IMR-90 (cell line): ENCODE measurements around the gene SDCCAG8. TPM values are rescaled to one million over a fixed set of nuclear protein-coding genes. Genes with fewer than 3 reads are reported as not detected.

ENCODE experiments used
- ATAC-seq: fragments of 200-7000 bp; cut with Tn5 transposase; 2 replicates; pipeline ENCODE4 v1.9.1; 2020; ENCODE audit warnings: low read depth, mild to moderate bottlenecking, moderate library complexity
- BruUV-seq: library from RNA; stranded (reverse); fragments of 400-500 nt; replicated peaks from 2 replicates; lab custom pipeline; 2021; lab: Mats Ljungman, UMichigan
- CTCF ChIA-PET: fragments of 300-600 bp; formaldehyde crosslinking; extraction: SDS; loops from one replicate; lab custom pipeline; 2021; ENCODE audit warnings: antibody characterized with exemption; lab: Yijun Ruan, JAX
- POLR2A ChIA-PET: fragments of 300-600 bp; sonication (Branson Sonifier 250); formaldehyde crosslinking; loops from one replicate; lab custom pipeline; 2022; ENCODE audit warnings: antibody characterized with exemption; ENCODE audit not compliant: unreplicated experiment; lab: Charles Lee
- DNase-seq: peaks from one replicate; pipeline ENCODE4 v3.0.0; 2013
- H2AFZ ChIP-seq: replicated peaks from 2 replicates; pipeline ENCODE3; 2013; ENCODE audit warnings: low read length, mild to moderate bottlenecking; ENCODE audit not compliant: poor library complexity
- H2AK5ac ChIP-seq: 2 replicates; pipeline ENCODE4 v1.6.1; 2013; ENCODE audit warnings: low read depth, low read length, inconsistent platforms
- H2AK9ac ChIP-seq: replicated peaks from 2 replicates; pipeline ENCODE3; 2013; ENCODE audit warnings: mild to moderate bottlenecking, low read depth, low read length, moderate library complexity; ENCODE audit not compliant: poor library complexity
- H2BK120ac ChIP-seq: 2 replicates; pipeline ENCODE4 v1.6.1; 2013; ENCODE audit warnings: low read depth, low read length, inconsistent platforms
- H2BK15ac ChIP-seq: 3 replicates; pipeline ENCODE4 v1.6.1; 2013; ENCODE audit warnings: low read depth, low read length, inconsistent platforms
- H2BK20ac ChIP-seq: 2 replicates; pipeline ENCODE4 v1.6.1; 2013; ENCODE audit warnings: low read depth, mild to moderate bottlenecking, inconsistent platforms, low read length, moderate library complexity
- H2BK5ac ChIP-seq: 2 replicates; pipeline ENCODE4 v1.6.1; 2013; ENCODE audit warnings: mild to moderate bottlenecking, low read depth, low read length, inconsistent platforms; ENCODE audit not compliant: poor library complexity, severe bottlenecking
- H3K14ac ChIP-seq: replicated peaks from 2 replicates; pipeline ENCODE4 v1.6.1; 2013; ENCODE audit warnings: low read depth, low read length, inconsistent platforms
- H3K18ac ChIP-seq: 2 replicates; pipeline ENCODE4 v1.6.1; 2013; ENCODE audit warnings: low read depth, low read length, control low read depth
- H3K23ac ChIP-seq: 2 replicates; pipeline ENCODE4 v1.6.1; 2013; ENCODE audit warnings: low read depth, low read length, inconsistent platforms
- H3K27ac ChIP-seq: 2 replicates; pipeline ENCODE4 v1.5.1; 2013; ENCODE audit warnings: mild to moderate bottlenecking, control low read depth, low read length; ENCODE audit not compliant: insufficient read depth
- H3K27me3 ChIP-seq: 2 replicates; pipeline ENCODE4 v1.6.1; 2013; ENCODE audit warnings: low read length; ENCODE audit not compliant: control insufficient read depth, insufficient read depth
- H3K36me3 ChIP-seq: 2 replicates; pipeline ENCODE4 v1.6.1; 2013; ENCODE audit warnings: low read length, mixed read lengths; ENCODE audit not compliant: control insufficient read depth, insufficient read depth
- H3K4ac ChIP-seq: 2 replicates; pipeline ENCODE4 v1.6.1; 2013; ENCODE audit warnings: low read depth, low read length, inconsistent platforms
- H3K4me1 ChIP-seq: 2 replicates; pipeline ENCODE4 v1.6.1; 2013; ENCODE audit warnings: low read length, mixed read lengths; ENCODE audit not compliant: control insufficient read depth, insufficient read depth
- H3K4me2 ChIP-seq: 2 replicates; pipeline ENCODE4 v1.6.1; 2013; ENCODE audit warnings: low read depth, mild to moderate bottlenecking, control low read depth, low read length, moderate library complexity
- H3K4me3 ChIP-seq: 2 replicates; pipeline ENCODE4 v1.5.1; 2013; ENCODE audit warnings: low read depth, mild to moderate bottlenecking, control low read depth, low read length, moderate library complexity; ENCODE audit not compliant: insufficient read depth
- H3K56ac ChIP-seq: 2 replicates; pipeline ENCODE4 v1.6.1; 2013; ENCODE audit warnings: low read length, inconsistent platforms; ENCODE audit not compliant: insufficient read depth; ENCODE audit errors: extremely low read depth
- H3K79me1 ChIP-seq, 2 experiments: 2 replicates each; pipeline ENCODE4 v1.6.1; 2013; ENCODE audit warnings: low read length in 2 of 2, inconsistent platforms in 1 of 2, low read depth in 1 of 2
- H3K9ac ChIP-seq: 2 replicates; pipeline ENCODE4 v1.6.1; 2013; ENCODE audit warnings: low read depth, low read length, control low read depth
- H3K9me1 ChIP-seq: 2 replicates; pipeline ENCODE4 v1.6.1; 2013; ENCODE audit warnings: low read length, inconsistent platforms; ENCODE audit not compliant: insufficient read depth
- H3K9me3 ChIP-seq: 2 replicates; pipeline ENCODE4 v1.6.1; 2013; ENCODE audit warnings: low read length; ENCODE audit not compliant: control insufficient read depth, insufficient read depth
- H4K20me1 ChIP-seq: 2 replicates; pipeline ENCODE4 v1.6.1; 2013; ENCODE audit warnings: low read length, inconsistent platforms; ENCODE audit not compliant: insufficient read depth
- H4K5ac ChIP-seq: 2 replicates; pipeline ENCODE4 v1.6.1; 2013; ENCODE audit warnings: mild to moderate bottlenecking, low read depth, low read length, control low read depth
- H4K8ac ChIP-seq, 2 experiments: 2 replicates each; pipeline ENCODE4 v1.6.1; 2013; ENCODE audit warnings: low read depth in 2 of 2, low read length in 2 of 2, control low read depth in 1 of 2, inconsistent platforms in 1 of 2
- H4K91ac ChIP-seq: 2 replicates; pipeline ENCODE4 v1.6.1; 2013; ENCODE audit warnings: low read depth, low read length, inconsistent platforms; ENCODE audit not compliant: insufficient read depth
- BHLHE40 ChIP-seq: fragments of 150-350 bp; IDR thresholded peaks from 2 replicates; pipeline ENCODE4 v1.6.1; 2016; ENCODE audit warnings: mild to moderate bottlenecking, low read depth, low read length
- FOS ChIP-seq: fragments of 150-350 bp; IDR thresholded peaks from 2 replicates; pipeline ENCODE4 v1.6.1; 2016; ENCODE audit warnings: low read depth, low read length
- MAFK ChIP-seq: IDR thresholded peaks from 2 replicates; pipeline ENCODE4 v1.6.1; 2012; ENCODE audit warnings: low read depth, low read length, improper control_type of control experiment
- MAZ ChIP-seq: IDR thresholded peaks from 2 replicates; pipeline ENCODE4 v1.6.1; 2012; ENCODE audit warnings: low read depth, mild to moderate bottlenecking, low read length, improper control_type of control experiment, moderate library complexity, borderline replicate concordance
- MXI1 ChIP-seq: IDR thresholded peaks from 2 replicates; pipeline ENCODE4 v1.6.1; 2012; ENCODE audit warnings: low read depth, mild to moderate bottlenecking, low read length, moderate library complexity, borderline replicate concordance
- NFE2L2 ChIP-seq: fragments of 150-350 bp; IDR thresholded peaks from 2 replicates; pipeline ENCODE4 v1.6.1; 2016; ENCODE audit warnings: low read depth, mild to moderate bottlenecking, low read length
- POLR2A ChIP-seq: IDR thresholded peaks from 2 replicates; pipeline ENCODE4 v1.6.1; 2012; ENCODE audit warnings: mild to moderate bottlenecking, low read depth, low read length
- RAD21 ChIP-seq: IDR thresholded peaks from 2 replicates; pipeline ENCODE4 v1.6.1; 2012; ENCODE audit warnings: low read length, improper control_type of control experiment
- RCOR1 ChIP-seq: IDR thresholded peaks from 2 replicates; pipeline ENCODE4 v1.6.1; 2012; ENCODE audit warnings: mild to moderate bottlenecking, low read length, improper control_type of control experiment; ENCODE audit not compliant: insufficient replicate concordance
- RFX5 ChIP-seq: IDR thresholded peaks from 2 replicates; pipeline ENCODE4 v1.8.0; 2012; ENCODE audit warnings: low read depth, mild to moderate bottlenecking, low read length, moderate library complexity
- SMC3 ChIP-seq: fragments of 150-350 bp; IDR thresholded peaks from 2 replicates; pipeline ENCODE4 v1.6.1; 2016; ENCODE audit warnings: low read depth, mild to moderate bottlenecking, antibody characterized with exemption, low read length, moderate library complexity
- USF2 ChIP-seq: fragments of 150-350 bp; IDR thresholded peaks from 2 replicates; pipeline ENCODE4 v1.6.1; 2017; ENCODE audit warnings: mild to moderate bottlenecking, antibody characterized with exemption, low read length, low read depth
- WGBS, 2 experiments: methylation state at CpG; one replicate each; pipeline versions ENCODE4 v1.1.5 to v1.1.7; 2013; ENCODE audit warnings: missing lambda C conversion rate in 2 of 2; ENCODE audit not compliant: insufficient read length in 1 of 2; ENCODE audit errors: extremely low coverage in 2 of 2; 5-methylcytosine and 5-hydroxymethylcytosine counted together
- dilution Hi-C: fragments of 300-500 bp; cut with HindIII; formaldehyde crosslinking; loops from one replicate; pipeline ENCODE4 v1.14.3; 2018; ENCODE audit warnings: low sequenced_read_pairs; ENCODE audit not compliant: unreplicated experiment
- in situ Hi-C: fragments of 300-500 bp; cut with MboI; formaldehyde crosslinking; loops from 3 replicates; pipeline ENCODE4 v1.14.3; 2019; ENCODE audit warnings: low sequenced_read_pairs, inconsistent platforms, mixed read lengths
- intact Hi-C: fragments of 100-400 bp; cut with micrococcal nuclease; formaldehyde crosslinking; loops from 2 replicates; pipeline ENCODE4 v1.10.0; 2022
- polyA plus RNA-seq, 3 experiments: library from polyadenylated mRNA; depleted of rRNA; stranded (reverse); fragments of >200 nt; gene quantifications; 2 replicates each; pipeline ENCODE4 v1.2.3, GENCODE V29; 2012; ENCODE audit warnings: low replicate concordance in 1 of 3
- total RNA-seq: library from RNA; depleted of rRNA; stranded (reverse); fragments of >200 nt; gene quantifications from 2 replicates; pipeline ENCODE4 v1.2.3, GENCODE V29; 2012

SDCCAG8 gene
- total and polyA plus RNA-seq, 2 of the 4 experiments (the other 2 are of a cell fraction): 25.2 to 46.8 TPM

GRCh38 chr1:243313635-243314536 is 58.0 kb downstream of the SDCCAG8 start:
- H2BK5ac ChIP-seq: no peak overlapping the region
- H4K91ac ChIP-seq: no peak overlapping the region
- no peak overlapping the region for H3K27ac ChIP-seq
- peaks cover 2% of the 10 kb centered on the region; the same call in 1 of the 2 replicates for H3K4me1 ChIP-seq
- in situ Hi-C loops: loop anchor here (25.0 kb wide), 2 partner anchors 852 to 1702 kb away; no protein-coding TSS in a partner anchor
- POLR2A ChIA-PET: no interaction called here
- no peak overlapping the region for H3K23ac ChIP-seq
- H3K9ac ChIP-seq: no peak overlapping the region
- no peak for ATAC-seq
- CTCF ChIA-PET: no interaction called here
- peaks cover 0 to 4% of the 10 kb centered on the region in 2 experiments; a peak in 2 of 4 replicates for H3K79me1 ChIP-seq
- H4K5ac ChIP-seq: no peak overlapping the region
- no peak overlapping the region for H2BK120ac ChIP-seq
- no peaks in the 10 kb centered on the region for H3K27me3 ChIP-seq
- no peaks in the 10 kb centered on the region for H4K20me1 ChIP-seq
- 100% methylated on average over 1 of the region's 6 CpGs; no CpG with 5 or more reads in 1 of the 2 experiments for WGBS, 2 experiments
- no peak overlapping the region for H3K18ac ChIP-seq
- no peak overlapping the region for H3K4ac ChIP-seq
- dilution Hi-C loops: no loop called here
- no peaks in the 10 kb centered on the region for H3K9me3 ChIP-seq
- intact Hi-C loops: loop anchor here (5.0 kb wide), 1 partner anchor 62 kb away; no protein-coding TSS in a partner anchor
- no peak overlapping the region for H2BK15ac ChIP-seq
- H3K36me3 ChIP-seq: peaks cover 10% of the 10 kb centered on the region
- no peak overlapping the region for H3K14ac ChIP-seq
- no peak overlapping the region for H3K56ac ChIP-seq
- no peak overlapping the region for H3K4me3 ChIP-seq
- no peak overlapping the region for H2BK20ac ChIP-seq
- H2AK9ac ChIP-seq: no peak overlapping the region
- no peak for DNase-seq
- no peak overlapping the region for H2AFZ ChIP-seq
- H4K8ac ChIP-seq: no peak overlapping the region
- no peak overlapping the region for H3K4me2 ChIP-seq
- TF ChIP-seq SMC3: no peak
- no peak for TF ChIP-seq BHLHE40
- no peak for TF ChIP-seq USF2
- TF ChIP-seq RCOR1: no peak
- TF ChIP-seq RFX5: no peak
- no peak for TF ChIP-seq RAD21
- no peak for TF ChIP-seq POLR2A
- no peak for TF ChIP-seq MXI1
- no peak for TF ChIP-seq MAFK
- TF ChIP-seq NFE2L2: no peak
- no peak for TF ChIP-seq FOS
- no peak for TF ChIP-seq MAZ
- no peak overlapping the region for H2AK5ac ChIP-seq
- H3K9me1 ChIP-seq: no peaks in the 10 kb centered on the region; the same call in 1 of the 2 replicates
- BruUV-seq: no TSS peak
